Retinal pigment epithelial cell (primary cell): ENCODE data around the gene PHF20.

Experiments
- DNase-seq: peaks from one replicate; pipeline ENCODE4 v3.0.0-alpha.2; 2010; ENCODE audit warnings: low read depth
- H3K4me3 ChIP-seq: 2 replicates; pipeline ENCODE4 v1.5.1; 2011; ENCODE audit warnings: mild to moderate bottlenecking, low read length, control low read depth, moderate library complexity
- TF ChIP-seq, protein P1 (sequence below): conservative IDR thresholded peaks from 2 replicates; pipeline ENCODE4 v1.5.1; 2011; ENCODE audit warnings: low read depth, low read length, control low read depth, inconsistent platforms

The PHF20 gene

DNA sequence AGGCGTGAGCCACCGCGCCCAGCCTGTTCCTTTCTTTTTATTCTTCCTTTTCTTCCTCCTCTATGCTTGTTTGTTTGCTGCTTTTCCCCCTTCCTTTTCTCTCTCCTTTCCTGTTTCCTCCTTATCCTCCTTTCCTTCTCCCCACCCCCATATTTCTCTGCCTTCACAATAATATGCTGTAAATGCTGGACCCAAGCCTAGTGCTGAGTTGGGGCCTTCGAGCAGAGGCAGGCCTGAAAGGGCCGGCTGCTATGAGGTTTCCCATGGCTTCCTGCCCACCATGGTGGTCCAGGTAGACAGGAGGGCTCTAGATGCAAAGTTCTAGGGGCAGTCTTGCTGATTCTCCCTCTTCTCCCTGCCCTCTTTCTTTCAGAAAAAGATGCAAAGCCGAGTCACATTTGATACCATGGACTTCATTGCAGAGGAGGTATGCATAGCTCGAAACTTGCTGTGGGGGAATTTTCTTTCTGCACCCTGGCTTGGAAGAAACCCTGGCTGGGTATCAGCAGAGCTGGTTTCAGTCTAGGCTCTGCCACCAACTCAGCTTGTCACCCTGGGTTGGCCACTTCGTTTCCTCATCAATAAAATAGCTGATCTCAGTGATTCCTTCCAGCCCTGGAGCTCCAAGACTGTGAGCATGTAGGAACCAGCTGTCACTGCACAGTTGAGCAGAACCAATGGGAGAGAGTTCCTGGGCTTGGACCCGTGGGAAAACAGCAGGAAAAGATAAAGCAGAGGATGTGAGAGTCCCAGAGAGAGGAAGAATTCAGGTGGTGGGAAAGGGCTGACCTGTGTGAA lies 204.0 kb downstream of the PHF20 start:
- TF ChIP-seq, protein P1, sequence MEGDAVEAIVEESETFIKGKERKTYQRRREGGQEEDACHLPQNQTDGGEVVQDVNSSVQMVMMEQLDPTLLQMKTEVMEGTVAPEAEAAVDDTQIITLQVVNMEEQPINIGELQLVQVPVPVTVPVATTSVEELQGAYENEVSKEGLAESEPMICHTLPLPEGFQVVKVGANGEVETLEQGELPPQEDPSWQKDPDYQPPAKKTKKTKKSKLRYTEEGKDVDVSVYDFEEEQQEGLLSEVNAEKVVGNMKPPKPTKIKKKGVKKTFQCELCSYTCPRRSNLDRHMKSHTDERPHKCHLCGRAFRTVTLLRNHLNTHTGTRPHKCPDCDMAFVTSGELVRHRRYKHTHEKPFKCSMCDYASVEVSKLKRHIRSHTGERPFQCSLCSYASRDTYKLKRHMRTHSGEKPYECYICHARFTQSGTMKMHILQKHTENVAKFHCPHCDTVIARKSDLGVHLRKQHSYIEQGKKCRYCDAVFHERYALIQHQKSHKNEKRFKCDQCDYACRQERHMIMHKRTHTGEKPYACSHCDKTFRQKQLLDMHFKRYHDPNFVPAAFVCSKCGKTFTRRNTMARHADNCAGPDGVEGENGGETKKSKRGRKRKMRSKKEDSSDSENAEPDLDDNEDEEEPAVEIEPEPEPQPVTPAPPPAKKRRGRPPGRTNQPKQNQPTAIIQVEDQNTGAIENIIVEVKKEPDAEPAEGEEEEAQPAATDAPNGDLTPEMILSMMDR: no peak
- no peak overlapping the region for H3K4me3 ChIP-seq
- DNase-seq: no peak

DNA sequence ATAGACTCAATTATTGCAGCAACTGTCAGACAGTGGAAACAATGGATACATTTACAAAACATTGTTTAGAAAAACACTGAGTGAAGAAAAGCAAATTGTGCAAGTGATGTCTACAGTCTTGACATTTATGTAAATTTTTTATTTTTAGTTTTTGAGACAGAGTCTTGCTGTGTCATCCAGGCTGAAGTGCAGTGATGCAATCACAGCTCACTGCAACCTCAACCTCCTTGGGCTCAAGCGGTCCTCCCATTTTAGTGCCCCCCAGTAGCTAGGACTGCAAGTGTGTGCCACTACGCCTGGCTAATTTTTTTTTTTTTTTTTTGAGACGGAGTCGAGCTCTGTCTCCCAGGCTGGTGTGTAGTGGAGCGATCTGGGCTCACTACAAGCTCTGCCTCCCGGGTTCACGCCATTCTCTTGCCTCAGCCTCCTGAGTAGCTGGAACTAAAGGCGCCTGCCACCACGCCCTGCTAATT lies 206.3 kb downstream of the PHF20 start:
- DNase-seq: no peak
- TF ChIP-seq, protein P1: no peak
- H3K4me3 ChIP-seq: no peak overlapping the region

DNA sequence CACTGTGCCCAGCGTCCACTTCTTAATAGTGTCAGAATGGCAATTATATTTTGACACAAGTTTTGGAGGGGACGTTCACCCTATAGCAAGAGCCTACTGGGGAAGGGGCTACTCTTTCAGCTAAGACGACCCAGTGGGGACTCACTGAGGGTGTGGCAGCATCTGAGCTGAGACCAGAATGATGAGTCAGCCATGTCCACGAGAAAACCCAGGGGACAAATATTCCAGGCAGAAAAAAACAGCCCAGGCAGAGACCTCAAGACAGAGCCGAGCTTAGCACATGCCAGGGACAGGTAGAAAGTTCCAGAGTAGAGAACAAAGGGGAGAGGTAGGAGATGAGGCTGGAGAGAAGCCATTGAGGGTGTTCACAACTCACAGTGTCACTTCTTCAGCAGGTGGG lies 207.7 kb downstream of the PHF20 start:
- no peak for DNase-seq
- TF ChIP-seq, protein P1: no peak
- H3K4me3 ChIP-seq: no peak overlapping the region

DNA sequence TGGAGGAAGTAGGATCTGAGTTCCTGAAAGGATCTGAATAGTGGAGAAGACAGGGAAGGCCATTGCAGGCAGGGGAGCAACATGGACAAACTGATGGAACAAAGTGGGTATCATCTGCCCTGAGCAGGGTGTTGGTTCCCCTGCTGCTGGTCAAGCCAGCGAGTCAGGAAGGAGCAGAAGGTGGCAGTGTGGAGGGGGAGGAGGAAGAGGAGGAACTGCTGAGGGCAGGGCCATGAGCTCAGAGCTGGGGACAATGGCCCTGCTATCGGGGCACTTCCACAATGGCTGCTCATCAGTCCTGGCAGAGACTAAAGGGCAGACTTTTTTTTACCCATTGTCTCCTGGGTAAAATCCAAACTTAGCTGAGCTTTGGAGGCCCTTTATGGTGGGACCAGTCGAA lies 210.2 kb downstream of the PHF20 start:
- no peak for DNase-seq
- TF ChIP-seq, protein P1: no peak
- no peak overlapping the region for H3K4me3 ChIP-seq

DNA sequence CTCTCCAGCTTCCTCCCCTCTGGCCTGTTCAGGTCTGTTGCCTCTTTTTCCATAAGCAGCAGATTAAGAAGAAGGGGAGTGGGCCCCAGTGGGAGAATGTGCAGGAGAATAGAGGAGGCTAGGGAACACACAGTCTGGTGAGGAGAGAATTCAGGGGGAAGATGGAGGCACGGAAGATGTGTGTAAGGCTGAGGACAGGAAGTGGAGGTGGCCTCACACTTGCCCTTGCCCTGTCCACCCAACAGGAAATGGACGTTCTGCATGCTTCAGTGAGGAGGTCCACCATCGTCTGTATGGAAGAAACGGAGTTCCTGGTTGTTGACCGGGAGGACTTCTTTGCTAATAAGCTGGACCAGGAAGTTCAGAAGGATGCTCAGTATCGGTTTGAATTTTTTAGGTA lies 212.6 kb downstream of the PHF20 start:
- no peak overlapping the region for H3K4me3 ChIP-seq
- DNase-seq: no peak
- TF ChIP-seq, protein P1: no peak

DNA sequence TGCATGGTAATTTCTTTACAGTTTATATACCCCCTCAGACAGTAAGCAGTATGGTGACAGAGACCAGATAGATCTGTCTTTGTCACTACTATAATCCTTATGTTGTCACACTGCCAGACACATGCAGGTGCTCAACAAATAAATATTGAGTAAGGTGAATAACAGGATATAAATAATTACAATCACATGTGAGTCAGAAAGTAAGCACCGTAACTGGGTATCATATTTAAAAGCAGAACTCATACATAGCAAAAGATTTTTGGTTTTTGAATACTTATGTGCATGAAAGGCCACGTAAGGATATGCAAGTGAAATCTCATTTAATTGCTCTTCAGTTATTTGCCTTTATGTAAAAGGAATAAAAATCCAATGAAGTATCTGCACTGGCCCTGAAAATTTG lies 214.0 kb downstream of the PHF20 start:
- no peak overlapping the region for H3K4me3 ChIP-seq
- no peak for DNase-seq
- TF ChIP-seq, protein P1: no peak

DNA sequence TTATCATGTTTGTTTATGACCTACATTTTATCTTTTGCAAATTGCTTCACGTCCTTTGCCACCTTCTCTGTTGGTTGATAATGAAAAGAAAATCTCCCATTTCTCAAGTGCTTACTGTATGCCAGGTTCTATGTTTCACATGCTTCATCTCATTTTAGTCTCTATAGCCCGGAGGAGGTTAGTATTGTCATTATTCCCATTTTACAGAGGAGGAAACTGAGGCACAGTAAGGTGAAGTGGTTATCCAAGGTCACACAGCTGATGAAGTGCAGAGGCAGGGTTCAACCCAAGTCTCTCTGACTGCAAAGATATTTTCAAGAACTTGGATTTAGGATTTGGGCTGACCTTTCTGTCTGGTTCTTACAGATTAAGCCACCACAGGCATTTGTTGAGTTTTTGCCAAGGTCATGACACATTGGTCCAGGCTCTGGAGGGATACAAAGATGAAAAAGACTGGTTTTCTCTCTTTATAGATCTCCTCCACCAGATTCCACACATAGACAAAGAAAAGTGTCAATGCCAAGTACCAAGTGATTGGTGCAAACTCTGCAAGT lies 217.2 kb downstream of the PHF20 start:
- TF ChIP-seq, protein P1: no peak
- no peak overlapping the region for H3K4me3 ChIP-seq
- peak; percentile 50 for DNase-seq
